ENCODE results near the gene APBA1.

Gene APBA1

DNA sequence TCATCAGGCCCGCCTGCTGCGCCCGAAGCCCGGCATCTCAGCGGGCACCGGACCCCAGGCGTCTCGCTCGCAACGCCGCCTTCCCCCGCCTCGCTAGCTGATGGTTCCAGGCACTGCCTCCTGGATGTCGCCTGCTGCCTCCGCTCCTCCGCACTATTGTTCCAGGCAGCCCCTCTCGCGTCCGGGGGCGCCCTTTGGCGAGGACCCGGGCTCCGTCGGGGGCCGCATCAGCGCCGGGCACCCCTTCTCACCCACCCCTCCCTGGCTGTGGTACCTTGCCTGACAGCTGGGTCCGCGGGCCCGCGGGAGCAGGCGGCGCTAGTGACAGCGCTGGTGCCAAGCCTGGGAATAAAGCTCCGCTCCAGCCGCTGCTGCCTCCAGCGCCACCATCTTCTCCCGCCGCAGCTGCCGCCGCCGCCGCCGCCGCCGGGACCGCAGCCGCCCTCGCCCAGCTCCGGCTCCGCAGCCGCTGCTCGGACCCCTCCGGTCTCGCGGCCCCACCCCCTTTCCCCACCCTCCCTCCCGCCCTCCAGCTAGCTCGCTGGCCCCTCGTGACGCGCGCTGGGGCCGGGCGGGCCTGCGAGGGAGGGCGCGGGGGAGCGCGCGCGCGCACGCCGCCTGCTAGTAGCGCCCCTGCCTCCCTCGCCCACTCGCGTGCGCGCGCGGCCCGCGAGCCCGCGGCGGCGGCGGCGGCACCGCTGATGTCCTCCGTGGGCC, at the start of gene APBA1:
TSS of gene APBA1 (minus strand) at position 493 of the 717 bp plus-strand sequence.
- DNase-seq: peak; percentile 69

DNA sequence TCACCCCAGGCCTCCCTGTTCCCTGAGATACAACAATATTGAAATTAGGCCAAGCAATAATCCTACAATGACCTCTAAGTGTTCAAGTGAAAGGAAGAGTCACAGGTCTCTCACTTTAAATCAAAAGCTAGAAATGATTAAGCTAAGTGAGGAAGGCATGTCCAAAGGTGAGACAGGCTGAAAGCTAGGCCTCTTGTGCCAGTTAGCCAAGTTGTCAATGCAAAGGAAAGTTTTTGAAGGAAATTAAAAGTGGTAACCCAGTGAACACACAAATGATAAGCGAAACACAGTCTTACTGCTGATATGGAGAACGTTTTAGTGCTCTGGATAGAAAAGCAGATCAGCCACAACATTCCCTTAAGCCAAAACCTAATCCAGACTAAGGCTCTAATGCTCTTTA, 47.8 kb upstream of the APBA1 start:
- DNase-seq: no peak

DNA sequence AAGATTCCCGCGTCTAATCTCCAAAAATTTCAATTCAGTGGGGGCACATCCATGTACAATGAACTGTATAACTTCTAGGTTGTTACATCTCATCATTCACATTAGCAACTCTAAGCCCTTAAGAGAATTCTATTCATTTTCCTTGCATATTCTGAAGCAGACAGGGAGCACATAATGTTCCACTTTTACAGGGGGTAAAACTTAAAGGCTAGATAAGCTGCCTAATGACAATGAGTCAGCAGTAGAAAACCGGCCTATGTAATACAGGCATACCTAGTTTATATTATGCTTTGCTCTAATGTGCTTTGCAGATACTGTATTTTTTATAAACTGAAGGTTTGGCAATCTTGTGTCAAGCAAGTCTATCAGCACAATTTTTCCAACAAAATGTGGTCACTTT, 47.2 kb upstream of the APBA1 start:
- DNase-seq: no peak

DNA sequence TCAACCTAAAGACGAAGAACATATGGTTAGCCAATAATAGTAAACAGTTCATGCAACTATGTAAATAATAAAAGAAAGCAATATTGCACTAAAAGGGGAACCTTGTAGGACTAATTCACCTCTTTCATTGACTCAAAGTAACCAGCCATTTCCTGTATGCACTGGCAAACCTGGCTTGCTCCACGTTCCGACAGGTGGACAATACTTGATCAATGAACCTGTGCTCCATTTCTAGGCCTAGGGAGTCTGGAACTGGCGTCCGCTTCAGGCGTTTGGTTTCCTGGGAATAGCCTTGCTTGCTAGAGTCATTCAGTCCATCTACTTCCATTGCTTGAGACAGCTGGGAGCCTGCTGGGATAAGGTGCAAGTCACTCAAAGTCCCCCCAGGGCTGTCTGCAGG, 46.0 kb upstream of the APBA1 start:
- DNase-seq: no peak

GRCh38 chr9:69715825-69716224, 43.7 kb upstream of the APBA1 start:
- no peak for DNase-seq

GRCh38 chr9:69715096-69715495, 42.9 kb upstream of the APBA1 start:
- no peak for DNase-seq

GRCh38 chr9:69697475-69697874, 25.3 kb upstream of the APBA1 start:
- DNase-seq: no peak

DNA sequence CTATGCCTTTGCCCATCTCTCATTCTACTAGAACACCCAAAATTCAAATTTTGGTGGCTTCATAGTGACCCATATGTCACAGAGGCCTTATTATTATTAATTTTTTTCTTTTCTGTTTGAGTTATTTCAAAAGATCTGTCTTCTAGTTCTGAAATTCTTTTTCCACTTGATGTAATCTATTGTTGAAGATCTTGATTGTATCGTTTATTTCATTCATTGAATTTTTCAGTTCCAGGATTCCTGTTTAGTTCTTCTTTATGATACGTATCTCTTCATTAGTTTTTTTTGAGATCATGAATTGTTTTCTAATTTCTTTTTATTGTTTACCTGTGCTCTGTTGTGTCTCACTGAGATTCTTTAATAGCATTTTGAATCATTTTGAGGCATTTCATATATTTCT, 24.6 kb upstream of the APBA1 start:
- no peak for DNase-seq

- DNase-seq: no peak
Measured at GRCh38 chr9:69689991-69690538, 17.9 kb upstream of the APBA1 start.

DNA sequence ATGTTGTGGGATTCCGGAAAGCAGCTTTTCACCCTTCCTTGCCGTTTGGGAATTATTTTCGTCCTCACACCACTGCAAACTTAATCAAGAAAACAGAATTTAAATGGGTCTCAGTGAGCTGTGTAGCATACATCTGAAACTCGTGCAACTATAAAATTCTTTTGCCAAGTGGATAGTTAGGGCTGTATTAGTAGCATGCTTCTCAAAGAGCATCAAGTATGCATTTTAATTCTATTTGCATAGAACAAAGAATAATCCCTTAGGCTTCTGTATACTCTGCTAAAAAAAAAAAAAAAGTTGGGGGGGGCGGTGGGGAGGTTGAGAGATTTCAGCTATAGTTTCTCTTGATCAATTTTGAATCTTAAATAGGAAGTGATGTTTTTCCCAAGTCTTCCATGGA, 11.8 kb upstream of the APBA1 start:
- no peak for DNase-seq

DNA sequence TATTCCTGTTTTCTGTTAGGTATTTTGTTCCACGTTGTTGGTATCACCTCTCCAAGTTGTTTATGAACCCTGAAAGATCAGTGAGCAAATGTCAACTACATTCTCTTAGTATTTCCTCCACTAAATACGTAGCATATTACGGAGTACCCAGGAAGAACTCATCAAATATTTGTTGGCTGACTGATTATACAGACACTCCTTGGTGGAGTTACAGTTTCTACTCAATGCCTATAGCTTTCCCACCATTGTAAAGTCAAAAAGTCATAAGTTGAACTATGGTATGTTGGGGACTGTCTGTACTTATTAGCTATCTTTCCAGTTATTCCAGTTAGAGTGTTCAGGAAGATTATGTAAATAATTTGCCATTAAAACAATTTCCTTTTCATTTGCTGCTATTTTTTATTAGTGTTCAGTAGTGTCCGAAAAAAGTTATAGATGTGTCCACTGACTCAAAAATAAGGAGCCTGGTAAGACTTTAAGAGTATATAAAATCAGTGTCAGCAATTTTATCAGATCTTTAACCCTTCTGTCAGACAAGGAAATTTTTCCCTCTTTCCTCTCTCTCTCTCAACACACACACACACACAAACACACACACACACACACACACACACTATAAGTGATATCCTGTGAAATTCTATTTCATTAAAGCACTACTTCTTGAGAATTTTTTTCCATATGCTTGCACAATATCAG, 6.8 kb upstream of the APBA1 start:
- peak; percentile 10 for DNase-seq

DNA sequence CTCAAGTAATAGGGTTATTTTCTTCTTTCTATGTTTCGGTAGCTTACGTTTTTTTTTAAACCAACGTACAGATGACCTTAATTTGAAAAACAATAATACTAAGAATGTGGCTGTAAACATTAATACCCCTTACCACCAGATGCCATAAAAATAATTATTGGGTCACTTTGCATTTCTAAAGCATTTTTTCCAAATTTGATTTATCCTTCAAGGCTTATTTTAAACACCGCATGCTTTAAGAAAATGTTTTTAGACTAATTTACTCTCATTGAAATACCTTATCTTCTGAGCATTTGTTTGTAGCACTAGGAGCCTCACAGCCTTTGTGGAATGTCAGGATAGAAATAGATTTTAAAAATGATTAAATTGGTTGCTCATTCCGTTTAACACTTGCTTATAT, 5.8 kb upstream of the APBA1 start:
- DNase-seq: no peak

DNA sequence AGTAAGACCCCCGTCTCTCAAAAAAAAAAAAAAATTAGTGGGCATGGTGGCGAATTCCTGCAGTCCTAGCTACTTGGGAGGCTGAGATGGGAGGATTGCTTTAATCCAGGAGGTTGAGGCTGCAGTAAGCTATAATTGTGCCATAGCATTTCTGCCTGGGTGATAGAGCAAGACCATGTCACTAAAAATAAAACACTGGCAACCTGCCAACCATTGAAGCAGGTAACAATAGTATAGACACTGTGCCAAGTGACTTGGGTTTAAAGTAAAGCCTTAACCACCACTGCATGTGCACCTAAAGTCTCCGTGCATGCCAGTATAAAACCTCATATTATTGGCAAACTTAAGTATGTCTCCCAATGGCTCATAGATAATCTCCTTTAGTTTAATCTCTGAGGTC, 3.4 kb upstream of the APBA1 start:
- no peak for DNase-seq

- peak; percentile 96 for DNase-seq
Measured at GRCh38 chr9:69674716-69675438, 2.7 kb upstream of the APBA1 start.

DNA sequence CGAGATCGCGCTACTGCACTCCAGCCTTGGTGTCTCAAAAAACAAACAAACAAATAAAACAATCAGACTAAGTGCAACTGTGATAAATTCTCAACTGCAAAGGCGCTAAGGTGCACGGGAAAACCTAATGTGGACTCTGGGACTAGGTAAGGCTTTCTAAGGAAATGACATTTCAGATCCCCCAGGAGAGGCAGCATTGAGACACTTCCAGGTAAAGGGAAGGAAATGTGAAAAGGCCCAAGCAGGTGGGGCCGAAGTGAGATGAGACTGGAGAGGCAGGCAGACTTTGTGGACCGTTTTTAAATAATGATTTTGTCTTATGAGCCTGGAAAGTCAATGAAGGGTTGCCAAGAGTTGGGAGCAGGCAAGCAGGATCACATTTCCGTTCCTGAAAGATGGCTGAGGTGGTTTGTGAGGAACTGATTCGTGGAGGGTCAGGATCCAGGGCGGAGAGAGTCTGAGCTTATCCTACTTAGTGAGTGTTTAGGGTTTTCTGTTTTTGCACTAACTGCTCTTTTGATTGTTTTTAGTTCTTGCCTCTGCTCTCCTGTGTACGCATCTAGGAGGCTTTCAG, 2.0 kb upstream of the APBA1 start:
- DNase-seq: peak; percentile 27

GRCh38 chr9:69673311-69673640, 1.1 kb upstream of the APBA1 start:
- no peak for DNase-seq

DNA sequence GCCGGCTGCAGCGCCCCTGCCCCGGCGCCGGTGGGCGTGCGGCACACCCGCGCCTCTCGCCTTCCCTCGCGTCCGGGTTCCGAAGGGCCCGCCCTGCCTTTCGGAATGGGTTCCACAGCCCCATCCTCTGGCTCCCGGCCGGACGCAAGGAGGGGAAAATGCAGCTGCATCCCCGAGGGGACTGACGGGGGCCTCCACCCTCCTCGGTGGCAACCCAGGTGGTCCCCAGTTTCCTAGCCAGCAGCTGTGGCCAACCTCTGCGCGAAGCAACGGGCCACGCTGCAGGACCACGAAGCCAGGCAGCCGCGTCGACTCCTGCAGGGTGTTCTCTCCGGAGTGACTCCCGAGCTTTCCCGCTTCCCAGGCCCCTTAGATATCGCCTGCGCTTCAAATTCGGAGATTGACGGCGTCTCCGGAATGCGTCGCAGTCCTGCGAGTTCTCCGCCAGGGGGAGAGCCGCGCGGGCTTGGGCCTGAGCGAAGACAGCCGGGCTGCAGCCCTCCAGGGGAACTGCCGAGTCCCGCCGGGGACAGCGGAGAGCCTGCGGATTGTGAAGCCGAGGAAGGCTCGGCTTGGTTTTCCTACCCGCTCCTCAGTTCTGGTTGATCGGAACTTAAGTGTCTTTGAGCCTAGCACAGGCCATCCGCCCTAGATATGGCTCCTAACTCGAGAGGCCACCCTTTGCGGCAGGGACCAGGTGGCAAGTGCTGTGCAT, 582 bp upstream of the APBA1 start:
- DNase-seq: peak; percentile 92

DNA sequence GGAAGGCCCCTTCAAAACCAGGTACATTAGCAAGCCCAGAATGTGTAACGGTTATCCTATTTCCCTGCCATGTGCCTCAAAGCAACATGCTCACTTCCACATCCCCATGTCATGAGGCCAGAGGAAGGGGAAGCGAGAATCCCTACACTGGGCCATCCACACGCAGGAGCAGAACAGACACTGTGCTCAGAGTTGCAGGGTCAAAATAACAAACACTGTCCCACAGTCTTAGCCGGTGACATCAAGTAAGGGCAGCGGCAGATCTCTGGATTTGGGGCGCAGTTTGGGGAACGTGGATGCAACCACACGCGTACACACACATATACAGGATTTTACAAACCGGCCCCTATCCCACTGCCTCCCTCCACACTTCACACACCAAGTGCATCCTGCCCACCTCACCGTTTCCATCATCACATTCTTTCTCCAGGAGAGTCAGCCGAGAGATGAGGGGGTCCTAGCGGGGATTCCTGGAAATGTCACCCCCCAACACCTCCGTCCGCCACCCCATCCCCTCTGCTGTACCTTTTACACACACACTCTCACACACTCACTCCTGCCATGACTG, 776 bp downstream of the APBA1 start:
- no peak for DNase-seq

GRCh38 chr9:69667306-69667705, 4.9 kb downstream of the APBA1 start:
- peak; percentile 18 for DNase-seq

GRCh38 chr9:69660304-69660703, 11.9 kb downstream of the APBA1 start:
- DNase-seq: no peak

GRCh38 chr9:69658987-69659675, 13.0 kb downstream of the APBA1 start:
- DNase-seq: no peak

GRCh38 chr9:69657269-69657668, 14.9 kb downstream of the APBA1 start:
- no peak for DNase-seq

All from fibroblast of skin of right biceps (primary cell).